HUES48 (cell line): ENCODE results near the gene OGT.
A peak's percentile ranks its signal among the peaks of the same experiment; 100 is the strongest.
"Not testable (repeated sequence)": the region's sequence is repeated elsewhere in the genome, so short reads cannot be mapped to it uniquely, and the experiment has no call there.

Source experiments
- H3K27ac ChIP-seq: one replicate; pipeline ENCODE4 v1.7.0; 2013; ENCODE audit warnings: low read depth, low read length, inconsistent platforms
- H3K27me3 ChIP-seq: 2 replicates; pipeline ENCODE4 v1.6.1; 2013; ENCODE audit warnings: mild to moderate bottlenecking, low read length; ENCODE audit not compliant: control insufficient read depth, insufficient read depth
- H3K36me3 ChIP-seq: 2 replicates; pipeline ENCODE4 v1.6.1; 2013; ENCODE audit warnings: low read length; ENCODE audit not compliant: control insufficient read depth, insufficient read depth
- H3K4me1 ChIP-seq: 2 replicates; pipeline ENCODE4 v1.6.1; 2013; ENCODE audit warnings: mild to moderate bottlenecking, low read length; ENCODE audit not compliant: control insufficient read depth, insufficient read depth
- H3K4me3 ChIP-seq: 2 replicates; pipeline ENCODE4 v1.5.1; 2013; ENCODE audit warnings: mild to moderate bottlenecking, low read depth, low read length
- H3K9ac ChIP-seq: 2 replicates; pipeline ENCODE4 v1.6.1; 2013; ENCODE audit warnings: mild to moderate bottlenecking, low read depth, low read length, moderate library complexity
- H3K9me3 ChIP-seq: 2 replicates; pipeline ENCODE4 v1.6.1; 2013; ENCODE audit warnings: low read length; ENCODE audit not compliant: control insufficient read depth, insufficient read depth

OGT gene

GRCh38 chrX:71586929-71587328 lies 54.0 kb downstream of the OGT start:
- Histone ChIP-seq H3K4me1 (no peaks in the 10 kb centered on the region), H3K36me3 (0 out of 2 replicates have a peak, but pooled peaks cover 3% of the 10 kb centered on the region), H3K27ac (no peak overlapping the region)

GRCh38 chrX:71593210-71593609 lies 60.3 kb downstream of the OGT start:
- not testable (repeated sequence) for H3K9ac ChIP-seq, H3K27ac ChIP-seq, H3K4me1 ChIP-seq, H3K36me3 ChIP-seq, H3K27me3 ChIP-seq, H3K4me3 ChIP-seq
- H3K9me3 ChIP-seq = peaks cover 18% of the 10 kb centered on the region; the same call in 1 of the 2 replicates

More at GRCh38 chrX:71586929-71587328, 54.0 kb downstream of the OGT start:
- H3K27me3 ChIP-seq = no peaks in the 10 kb centered on the region
- no peak overlapping the region for H3K4me3 ChIP-seq
- no peak overlapping the region for H3K9ac ChIP-seq
- peaks cover 15% of the 10 kb centered on the region; the same call in 1 of the 2 replicates for H3K9me3 ChIP-seq

- H3K9me3 ChIP-seq = peaks cover 33% of the 10 kb centered on the region
- no peak overlapping the region for H3K4me3 ChIP-seq
- no peaks in the 10 kb centered on the region for H3K27me3 ChIP-seq
- H3K4me1 ChIP-seq = no peaks in the 10 kb centered on the region
- no peak overlapping the region for H3K9ac ChIP-seq
- no peak overlapping the region for H3K27ac ChIP-seq
- peaks cover 8% of the 10 kb centered on the region for H3K36me3 ChIP-seq
These were observed 67.1 kb downstream of the OGT start for GRCh38 chrX:71599965-71600364.

- Histone ChIP-seq H3K9me3 (peaks cover 34% of the 10 kb centered on the region), H3K4me3 (no peak overlapping the region), H3K27ac (peak overlapping the region; percentile 12), H3K4me1 (no peaks in the 10 kb centered on the region), H3K36me3 (peaks cover 12% of the 10 kb centered on the region), H3K9ac (no peak overlapping the region), H3K27me3 (no peaks in the 10 kb centered on the region)
These were observed 70.7 kb downstream of the OGT start for GRCh38 chrX:71603618-71604017.

GRCh38 chrX:71604141-71604540 lies 71.2 kb downstream of the OGT start:
- Histone ChIP-seq H3K36me3 (peaks cover 14% of the 10 kb centered on the region), H3K9me3 (peaks cover 37% of the 10 kb centered on the region), H3K27me3 (no peaks in the 10 kb centered on the region), H3K4me1 (no peaks in the 10 kb centered on the region), H3K9ac (no peak overlapping the region), H3K27ac (peak overlapping the region; percentile 12), H3K4me3 (no peak overlapping the region)

GRCh38 chrX:71604796-71605568 lies 72.1 kb downstream of the OGT start:
- Histone ChIP-seq H3K4me1 (no peaks in the 10 kb centered on the region), H3K4me3 (no peak overlapping the region), H3K36me3 (peaks cover 20% of the 10 kb centered on the region), H3K27ac (no peak overlapping the region), H3K9ac (no peak overlapping the region), H3K9me3 (peaks cover 40% of the 10 kb centered on the region), H3K27me3 (no peaks in the 10 kb centered on the region)

GRCh38 chrX:71606536-71607216 lies 73.8 kb downstream of the OGT start:
- Histone ChIP-seq H3K9ac (no peak overlapping the region), H3K36me3 (peaks cover 29% of the 10 kb centered on the region), H3K27ac (no peak overlapping the region), H3K4me1 (no peaks in the 10 kb centered on the region), H3K27me3 (no peaks in the 10 kb centered on the region), H3K9me3 (peaks cover 47% of the 10 kb centered on the region), H3K4me3 (no peak overlapping the region)

GRCh38 chrX:71607488-71607887 lies 74.6 kb downstream of the OGT start:
- no peak overlapping the region for H3K9ac ChIP-seq

GRCh38 chrX:71609095-71609750 lies 76.3 kb downstream of the OGT start:
- H3K9me3 ChIP-seq = peaks cover 40% of the 10 kb centered on the region
- no peak overlapping the region for H3K27ac ChIP-seq
- peaks cover 33% of the 10 kb centered on the region for H3K36me3 ChIP-seq
- no peaks in the 10 kb centered on the region for H3K4me1 ChIP-seq
- no peak overlapping the region for H3K4me3 ChIP-seq
- H3K27me3 ChIP-seq = no peaks in the 10 kb centered on the region
- H3K9ac ChIP-seq = no peak overlapping the region

More at GRCh38 chrX:71607488-71607887, 74.6 kb downstream of the OGT start:
- Histone ChIP-seq H3K36me3 (peaks cover 29% of the 10 kb centered on the region), H3K4me1 (no peaks in the 10 kb centered on the region), H3K27ac (no peak overlapping the region), H3K9me3 (peaks cover 47% of the 10 kb centered on the region), H3K4me3 (no peak overlapping the region), H3K27me3 (no peaks in the 10 kb centered on the region)

GRCh38 chrX:71611736-71612135 lies 78.8 kb downstream of the OGT start:
- not testable (repeated sequence) for H3K27me3 ChIP-seq, H3K9ac ChIP-seq, H3K4me3 ChIP-seq, H3K4me1 ChIP-seq, H3K27ac ChIP-seq
- H3K9me3 ChIP-seq = peaks cover 43% of the 10 kb centered on the region; the same call in 1 of the 2 replicates
- H3K36me3 ChIP-seq = peaks cover 24% of the 10 kb centered on the region; the same call in 1 of the 2 replicates

- no peak overlapping the region for H3K27ac ChIP-seq
- H3K4me3 ChIP-seq = no peak overlapping the region
- no peak overlapping the region for H3K9ac ChIP-seq
- H3K9me3 ChIP-seq = peaks cover 43% of the 10 kb centered on the region; the same call in 1 of the 2 replicates
- H3K27me3 ChIP-seq = no peaks in the 10 kb centered on the region
- peaks cover 24% of the 10 kb centered on the region; the same call in 1 of the 2 replicates for H3K36me3 ChIP-seq
- H3K4me1 ChIP-seq = no peaks in the 10 kb centered on the region
These were observed 79.4 kb downstream of the OGT start for GRCh38 chrX:71612256-71612655.
